Measurements from ENCODE around the gene CD82. TPM values are rescaled to one million over a fixed set of nuclear protein-coding genes. Genes with fewer than 3 reads are reported as not detected.

Gene CD82
- total RNA-seq, 1 experiment from 2014 or later = 114 TPM

GRCh38 chr11:44583353-44583669, 17.8 kb downstream of the CD82 start:
- no peak for DNase-seq (ENCODE audit: unreplicated experiment)
- H3K9me3 Mint-ChIP-seq (ENCODE audit: unreplicated experiment) = no peaks in the 10 kb centered on the region
- intact Hi-C loops (cut with micrococcal nuclease) = no loop called here
- CTCF ChIA-PET = interaction anchor here (0.7 to 1.7 kb wide), 4 partner anchors 10 to 345 kb away, joined by 3 to 5 read pairs (median 4); no protein-coding TSS in a partner anchor
- no peak for TF ChIP-seq CTCF (IDR thresholded peaks at IDR 0.05; ENCODE audit: unreplicated experiment)
- BruUV-seq (replicated peaks) = no TSS peak
- no peak overlapping the region for H3K27ac Mint-ChIP-seq (ENCODE audit: low read depth, unreplicated experiment)
- H3K27me3 Mint-ChIP-seq (ENCODE audit: insufficient read depth, unreplicated experiment) = no peaks in the 10 kb centered on the region
- peaks cover 24% of the 10 kb centered on the region for H3K36me3 Mint-ChIP-seq (ENCODE audit: insufficient read depth, unreplicated experiment)
- no peak overlapping the region for H3K4me3 Mint-ChIP-seq (ENCODE audit: unreplicated experiment)
- POLR2A ChIA-PET = interaction anchor here (0.6 to 2.0 kb wide), 3 partner anchors 12 to 22 kb away, joined by 3 to 5 read pairs (median 3); no protein-coding TSS in a partner anchor
- peaks cover under 1% of the 10 kb centered on the region for H3K4me1 Mint-ChIP-seq (ENCODE audit: insufficient read depth, unreplicated experiment)

DNA sequence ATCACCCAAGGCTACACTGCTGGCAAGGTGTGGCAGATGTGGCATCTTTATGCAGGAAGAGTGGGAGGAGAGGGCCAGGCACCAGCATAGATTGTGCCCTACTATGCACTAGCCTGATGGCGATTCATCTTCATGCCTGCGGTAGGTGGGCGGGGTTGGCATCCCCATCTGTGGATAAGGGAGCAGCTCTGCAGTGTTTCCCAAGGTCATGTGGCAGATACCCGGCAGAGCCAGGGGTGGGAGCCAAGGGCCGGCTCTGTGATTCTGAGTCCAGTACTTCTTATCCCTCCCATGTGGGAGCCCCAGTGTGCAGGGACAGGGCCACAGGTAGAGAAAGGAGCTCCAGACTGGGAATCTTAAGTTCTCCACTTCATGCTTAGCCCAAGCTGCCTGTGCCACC, 20.0 kb downstream of the CD82 start:
- ChIA-PET CTCF (interaction anchor here (0.9 kb wide), 1 partner anchor 519 kb away, joined by 3 read pairs; no protein-coding TSS in a partner anchor), POLR2A (interaction anchor here (1.3 kb wide), 1 partner anchor 24 kb away, joined by 3 read pairs; no protein-coding TSS in a partner anchor)
- BruUV-seq (replicated peaks) = no TSS peak
- TF ChIP-seq CTCF (IDR thresholded peaks at IDR 0.05; ENCODE audit: unreplicated experiment) = no peak
- H3K27ac Mint-ChIP-seq (ENCODE audit: low read depth, unreplicated experiment) = no peak overlapping the region
- peaks cover 26% of the 10 kb centered on the region for H3K36me3 Mint-ChIP-seq (ENCODE audit: insufficient read depth, unreplicated experiment)
- no peak overlapping the region for H3K4me3 Mint-ChIP-seq (ENCODE audit: unreplicated experiment)
- intact Hi-C loops (cut with micrococcal nuclease) = no loop called here
- H3K4me1 Mint-ChIP-seq (ENCODE audit: insufficient read depth, unreplicated experiment) = peaks cover 12% of the 10 kb centered on the region
- DNase-seq (ENCODE audit: unreplicated experiment) = no peak
- no peaks in the 10 kb centered on the region for H3K9me3 Mint-ChIP-seq (ENCODE audit: unreplicated experiment)
- no peaks in the 10 kb centered on the region for H3K27me3 Mint-ChIP-seq (ENCODE audit: insufficient read depth, unreplicated experiment)

DNA sequence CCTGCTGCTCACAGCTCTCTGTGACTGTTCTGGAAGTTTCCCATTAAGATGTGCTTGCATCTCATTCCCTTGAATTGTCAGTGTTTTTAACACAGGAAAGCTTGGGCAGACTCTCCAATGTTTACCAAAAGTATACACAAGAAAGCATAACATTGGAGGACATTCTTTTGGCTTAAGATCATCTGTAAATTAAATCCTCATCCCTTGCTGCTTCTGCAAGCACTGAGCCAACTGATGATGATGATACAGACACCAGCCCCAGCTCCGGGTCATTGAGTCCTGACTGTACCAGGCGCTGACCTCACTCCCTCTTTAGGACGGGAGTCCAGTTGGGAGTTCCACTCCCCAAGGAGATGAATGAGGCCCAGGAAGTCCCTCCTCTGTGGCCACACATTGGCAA, 23.8 kb downstream of the CD82 start:
- intact Hi-C loops (cut with micrococcal nuclease) = no loop called here
- POLR2A ChIA-PET = interaction anchor here (0.8 to 1.0 kb wide), 3 partner anchors 11 to 25 kb away, joined by 3 to 6 read pairs (median 3); partner anchors contain the start of gene CD82

DNA sequence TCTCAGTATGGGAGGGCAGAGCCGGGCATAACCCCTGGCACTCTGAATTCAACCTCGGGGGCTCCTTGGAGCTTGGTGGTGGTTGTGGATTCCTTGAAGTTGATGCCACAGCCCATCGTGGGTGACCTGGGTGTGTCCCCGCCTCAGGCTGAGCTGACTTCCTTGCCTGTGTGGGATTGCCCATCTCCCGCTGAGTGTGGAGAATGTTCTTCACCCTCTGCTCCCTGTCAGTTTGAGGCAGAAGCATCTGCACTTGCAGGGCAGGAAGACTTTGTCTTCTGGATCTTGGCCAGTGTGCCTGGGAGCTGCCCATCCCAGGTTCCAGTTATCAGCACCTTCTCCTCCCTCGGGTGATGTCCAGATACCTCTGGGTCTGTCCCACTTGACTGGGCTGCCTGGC, 25.3 kb downstream of the CD82 start:
- Mint-ChIP-seq H3K9me3 (ENCODE audit: unreplicated experiment) (no peaks in the 10 kb centered on the region), H3K36me3 (ENCODE audit: insufficient read depth, unreplicated experiment) (peaks cover 35% of the 10 kb centered on the region), H3K4me3 (ENCODE audit: unreplicated experiment) (no peak overlapping the region), H3K4me1 (ENCODE audit: insufficient read depth, unreplicated experiment) (peaks cover 12% of the 10 kb centered on the region), H3K27ac (ENCODE audit: low read depth, unreplicated experiment) (no peak overlapping the region), H3K27me3 (ENCODE audit: insufficient read depth, unreplicated experiment) (no peaks in the 10 kb centered on the region)
- BruUV-seq (replicated peaks) = no TSS peak
- DNase-seq (ENCODE audit: unreplicated experiment) = no peak
- POLR2A ChIA-PET = interaction anchor here (1.1 kb wide), 1 partner anchor 13 kb away, joined by 4 read pairs; no protein-coding TSS in a partner anchor
- intact Hi-C loops (cut with micrococcal nuclease) = no loop called here
- CTCF ChIA-PET = interaction anchor here (0.5 to 2.1 kb wide), 3 partner anchors 27 to 303 kb away, joined by 3 to 7 read pairs (median 6); no protein-coding TSS in a partner anchor
- no peak for TF ChIP-seq CTCF (IDR thresholded peaks at IDR 0.05; ENCODE audit: unreplicated experiment)

More for the DNA sequence above, 23.8 kb downstream of the CD82 start:
- TF ChIP-seq CTCF (IDR thresholded peaks at IDR 0.05; ENCODE audit: unreplicated experiment) = no peak
- Mint-ChIP-seq H3K27me3 (ENCODE audit: insufficient read depth, unreplicated experiment) (no peaks in the 10 kb centered on the region), H3K4me3 (ENCODE audit: unreplicated experiment) (no peak overlapping the region), H3K36me3 (ENCODE audit: insufficient read depth, unreplicated experiment) (peaks cover 25% of the 10 kb centered on the region), H3K27ac (ENCODE audit: low read depth, unreplicated experiment) (no peak overlapping the region), H3K4me1 (ENCODE audit: insufficient read depth, unreplicated experiment) (peaks cover 12% of the 10 kb centered on the region), H3K9me3 (ENCODE audit: unreplicated experiment) (no peaks in the 10 kb centered on the region)
- BruUV-seq (replicated peaks) = no TSS peak
- no peak for DNase-seq (ENCODE audit: unreplicated experiment)
- CTCF ChIA-PET = interaction anchor here (0.5 to 1.1 kb wide), 5 partner anchors 9 to 1182 kb away, joined by 3 to 5 read pairs (median 3); no protein-coding TSS in a partner anchor
